Suppressor macrophage treated with lipopolysaccharide for 4 hours (primary cell): ENCODE measurements around the gene PRRC2C.

Experiments
- DNase-seq: peaks from one replicate; pipeline ENCODE4 v3.0.0-alpha.2; 2020

Gene PRRC2C

GRCh38 chr1:171485375-171486047 lies at the start of gene PRRC2C:
Gene PRRC2C (plus strand): TSS chr1:171485530. CDS start chr1:171512089, 26,559 bp downstream.
- DNase-seq, result peak; percentile 98

GRCh38 chr1:171438441-171438840 lies 46.9 kb upstream of the PRRC2C start:
- DNase-seq, result peak; percentile 7

- peak; percentile 21 for DNase-seq
Observed at GRCh38 chr1:171440201-171440600, 45.1 kb upstream of the PRRC2C start.

- peak; percentile 47 for DNase-seq
Observed at GRCh38 chr1:171441278-171441895, 43.9 kb upstream of the PRRC2C start.

- DNase-seq, result no peak
Observed at GRCh38 chr1:171446386-171446785, 38.9 kb upstream of the PRRC2C start.

GRCh38 chr1:171455967-171456366 lies 29.4 kb upstream of the PRRC2C start:
- DNase-seq, result no peak

- peak; percentile 39 for DNase-seq
Observed at GRCh38 chr1:171457412-171457811, 27.9 kb upstream of the PRRC2C start.

- no peak for DNase-seq
Observed at GRCh38 chr1:171460018-171460620, 25.2 kb upstream of the PRRC2C start.

- DNase-seq, result no peak
Observed at GRCh38 chr1:171467626-171468025, 17.7 kb upstream of the PRRC2C start.

- peak; percentile 61 for DNase-seq
Observed at GRCh38 chr1:171468120-171468750, 17.1 kb upstream of the PRRC2C start.

- no peak for DNase-seq
Observed at GRCh38 chr1:171470726-171471125, 14.6 kb upstream of the PRRC2C start.

- no peak for DNase-seq
Observed at GRCh38 chr1:171472183-171472647, 13.1 kb upstream of the PRRC2C start.

- no peak for DNase-seq
Observed at GRCh38 chr1:171476829-171477228, 8.5 kb upstream of the PRRC2C start.

GRCh38 chr1:171477804-171478203 lies 7.5 kb upstream of the PRRC2C start:
- no peak for DNase-seq

GRCh38 chr1:171480035-171480434 lies 5.3 kb upstream of the PRRC2C start:
- no peak for DNase-seq

GRCh38 chr1:171484760-171485374 lies 463 bp upstream of the PRRC2C start:
- peak; percentile 62 for DNase-seq

GRCh38 chr1:171486048-171486519 lies 754 bp downstream of the PRRC2C start:
- peak; percentile 87 for DNase-seq

- no peak for DNase-seq
Observed at GRCh38 chr1:171487038-171487437, 1.7 kb downstream of the PRRC2C start.

- no peak for DNase-seq
Observed at GRCh38 chr1:171488190-171488929, 3.0 kb downstream of the PRRC2C start.

- DNase-seq, result no peak
Observed at GRCh38 chr1:171494076-171494475, 8.7 kb downstream of the PRRC2C start.

- DNase-seq, result no peak
Observed at GRCh38 chr1:171495444-171495843, 10.1 kb downstream of the PRRC2C start.

- DNase-seq, result no peak
Observed at GRCh38 chr1:171500304-171500703, 15.0 kb downstream of the PRRC2C start.
